GM23248 (cell line): ENCODE results near the gene MRPL24. TPM values are rescaled to one million over a fixed set of nuclear protein-coding genes. Genes with fewer than 3 reads are reported as not detected.
A peak's percentile ranks its signal among the peaks of the same experiment; 100 is the strongest.

Experiments used
- DNase-seq: peaks from one replicate; pipeline ENCODE4 v3.0.0-alpha.2; 2015
- H2AFZ ChIP-seq: fragments of 200-600 bp; sonication (generic); 2 replicates; pipeline ENCODE4 v1.6.1; 2016; ENCODE audit warnings: antibody characterized with exemption
- H3F3A ChIP-seq: fragments of 200-600 bp; sonication (generic); 2 replicates; pipeline ENCODE4 v1.6.1; 2016; ENCODE audit warnings: mild to moderate bottlenecking, antibody characterized with exemption, mixed run types; ENCODE audit not compliant: insufficient read depth
- H3K27ac ChIP-seq: fragments of 200-600 bp; sonication (generic); 2 replicates; pipeline ENCODE4 v1.5.1; 2016; ENCODE audit warnings: mild to moderate bottlenecking
- H3K27me3 ChIP-seq: fragments of 200-600 bp; sonication (generic); replicated peaks from 2 replicates; pipeline ENCODE4 v1.6.1; 2016; ENCODE audit warnings: mild to moderate bottlenecking; ENCODE audit not compliant: insufficient read depth
- H3K36me3 ChIP-seq: fragments of 200-600 bp; sonication (generic); 2 replicates; pipeline ENCODE4 v1.6.1; 2016; ENCODE audit warnings: low read depth, mild to moderate bottlenecking
- H3K4me1 ChIP-seq: fragments of 200-600 bp; sonication (generic); 2 replicates; pipeline ENCODE4 v1.6.1; 2016; ENCODE audit warnings: mild to moderate bottlenecking; ENCODE audit not compliant: insufficient read depth
- H3K4me2 ChIP-seq: fragments of 200-600 bp; sonication (generic); one replicate; pipeline ENCODE4 v1.6.1; 2016; ENCODE audit warnings: mild to moderate bottlenecking; ENCODE audit not compliant: unreplicated experiment
- H3K4me3 ChIP-seq: fragments of 200-600 bp; sonication (generic); 2 replicates; pipeline ENCODE4 v1.5.1; 2016; ENCODE audit warnings: mild to moderate bottlenecking
- H3K79me2 ChIP-seq: fragments of 200-600 bp; sonication (generic); 2 replicates; pipeline ENCODE4 v1.6.1; 2016; ENCODE audit warnings: mild to moderate bottlenecking; ENCODE audit not compliant: insufficient read depth
- H3K9ac ChIP-seq: fragments of 200-600 bp; sonication (generic); 2 replicates; pipeline ENCODE4 v1.6.1; 2016; ENCODE audit warnings: mild to moderate bottlenecking
- H3K9me2 ChIP-seq: fragments of 200-600 bp; sonication (generic); 2 replicates; pipeline ENCODE4 v1.6.1; 2016; ENCODE audit warnings: mixed run types, mild to moderate bottlenecking, moderate library complexity; ENCODE audit not compliant: insufficient read depth
- H3K9me3 ChIP-seq: fragments of 200-600 bp; sonication (generic); one replicate; pipeline ENCODE4 v1.6.1; 2017; ENCODE audit warnings: low read depth
- H4K20me1 ChIP-seq: fragments of 200-600 bp; sonication (generic); 2 replicates; pipeline ENCODE4 v1.6.0; 2016; ENCODE audit not compliant: insufficient read depth
- EZH2 ChIP-seq: fragments of 200-600 bp; sonication (generic); IDR thresholded peaks from 2 replicates; pipeline ENCODE4 v1.6.1; 2018; ENCODE audit warnings: antibody characterized with exemption, mild to moderate bottlenecking; ENCODE audit not compliant: insufficient read depth, poor library complexity, severe bottlenecking
- EZH2phosphoT487 ChIP-seq: fragments of 200-600 bp; sonication (generic); IDR thresholded peaks from 2 replicates; pipeline ENCODE4 v1.6.1; 2018; ENCODE audit warnings: antibody characterized with exemption, moderate library complexity, mild to moderate bottlenecking, low read depth; ENCODE audit not compliant: insufficient read depth
- WGBS, 2 experiments: methylation state at CpG; one replicate each; pipeline ENCODE4 v1.1.6; 2015 to 2017; ENCODE audit warnings: low lambda C conversion rate in 2 of 2, low coverage in 1 of 2; ENCODE audit errors: missing lambda C conversion rate in 2 of 2; 5-methylcytosine and 5-hydroxymethylcytosine counted together
- in situ Hi-C: fragments of 300-500 bp; cut with MboI; formaldehyde crosslinking; loops from 2 replicates; pipeline ENCODE4 v1.15.0; 2020
- polyA plus RNA-seq: library from polyadenylated mRNA; unstranded; fragments of >200 nt; fragmentation: Nextera tagmentation; extraction: Ambion mirVana; gene quantifications from 2 replicates; pipeline ENCODE4 v1.2.1, GENCODE V29; 2016
- total RNA-seq: library from RNA; depleted of rRNA; stranded (reverse); fragments of >200 nt; shearing (Covaris generic); gene quantifications from 2 replicates; pipeline ENCODE4 v1.2.3, GENCODE V29; 2014

MRPL24 gene
- total and polyA plus RNA-seq, 2 experiments from 2014 or later = 55.7 to 93.7 TPM

- Histone ChIP-seq H3K9me3 (no peaks in the 10 kb centered on the region), H3K4me2 (no peak overlapping the region), H3K9me2 (no peaks in the 10 kb centered on the region), H3K4me3 (no peak overlapping the region), H3K79me2 (peaks cover 80% of the 10 kb centered on the region), H3K4me1 (peaks cover 27% of the 10 kb centered on the region), H3K9ac (0 out of 2 replicates have a peak overlapping the region, but pooled peaks have one; percentile 40), H3K27ac (peak overlapping the region; percentile 62), H2AFZ (no peak overlapping the region), H3F3A (peaks cover 22% of the 10 kb centered on the region), H3K27me3 (no peaks in the 10 kb centered on the region), H3K36me3 (0 out of 2 replicates have a peak, but pooled peaks cover 15% of the 10 kb centered on the region), H4K20me1 (no peaks in the 10 kb centered on the region)
- WGBS, 2 experiments = 82 to 85% methylated on average over 3 of the region's 3 CpGs
- no peak for DNase-seq
- TF ChIP-seq EZH2 = no peak
- TF ChIP-seq EZH2phosphoT487 = no peak
- in situ Hi-C loops = no loop called here
Observed at GRCh38 chr1:156742017-156742416, 1.1 kb upstream of the MRPL24 start.

DNA sequence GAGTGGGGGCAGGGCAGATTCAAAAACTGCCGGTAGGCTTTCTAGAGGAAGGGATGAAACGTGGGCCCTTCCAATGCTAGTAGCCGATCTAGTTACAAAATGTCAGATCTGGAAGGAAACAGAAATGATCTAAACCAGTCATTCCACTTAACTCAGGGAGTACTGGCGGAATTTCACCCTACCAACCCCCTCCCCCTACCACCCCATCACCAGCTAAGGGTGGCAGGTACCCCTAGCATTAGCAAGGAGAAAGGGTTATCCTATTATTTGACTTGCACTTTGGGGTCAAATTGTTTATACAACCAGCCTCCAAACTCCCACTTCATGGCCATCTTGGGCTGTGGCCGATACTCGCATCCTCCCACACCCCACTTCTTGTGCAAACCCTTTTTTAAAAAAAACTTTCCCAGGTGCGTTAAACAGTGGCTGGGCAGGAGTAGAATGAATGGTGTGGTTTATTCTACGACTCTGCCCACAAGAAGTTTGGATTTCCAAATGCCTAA, 644 bp upstream of the MRPL24 start:
- Histone ChIP-seq H3K27ac (peak overlapping the region; percentile 62), H3K36me3 (0 out of 2 replicates have a peak, but pooled peaks cover 15% of the 10 kb centered on the region), H3K4me3 (peak overlapping the region; percentile 42), H3K27me3 (no peaks in the 10 kb centered on the region), H4K20me1 (no peaks in the 10 kb centered on the region), H3F3A (peaks cover 22% of the 10 kb centered on the region), H3K4me1 (peaks cover 27% of the 10 kb centered on the region), H2AFZ (peak overlapping the region; percentile 58; the same call in 1 of the 2 replicates), H3K9ac (peak overlapping the region; percentile 40; the same call in 1 of the 2 replicates), H3K9me3 (no peaks in the 10 kb centered on the region), H3K79me2 (peaks cover 77% of the 10 kb centered on the region), H3K4me2 (peak overlapping the region; percentile 68), H3K9me2 (no peaks in the 10 kb centered on the region)
- 56 to 57% methylated on average over 8 of the region's 8 CpGs for WGBS, 2 experiments
- DNase-seq = no peak
- in situ Hi-C loops = no loop called here
- TF ChIP-seq EZH2phosphoT487 (no peak), EZH2 (no peak)

- H3K9me3 ChIP-seq = no peaks in the 10 kb centered on the region
- peak overlapping the region; percentile 31 for H3K27ac ChIP-seq
- peak overlapping the region; percentile 86 for H3K9ac ChIP-seq
- peak overlapping the region; percentile 91 for H3K4me3 ChIP-seq
- H3K4me1 ChIP-seq = peaks cover 17% of the 10 kb centered on the region
- peak overlapping the region; percentile 66 for H2AFZ ChIP-seq
- in situ Hi-C loops = no loop called here
- no peaks in the 10 kb centered on the region for H3K27me3 ChIP-seq
- peak overlapping the region; percentile 84 for H3K4me2 ChIP-seq
- H3K36me3 ChIP-seq = peaks cover 15% of the 10 kb centered on the region; the same call in 1 of the 2 replicates
- TF ChIP-seq EZH2phosphoT487 (no peak), EZH2 (no peak)
- peak; percentile 36 for DNase-seq
- 15 to 19% methylated on average over 7 of the region's 7 CpGs for WGBS, 2 experiments
- peaks cover 64% of the 10 kb centered on the region for H3K79me2 ChIP-seq
- H3K9me2 ChIP-seq = no peaks in the 10 kb centered on the region
- peaks cover 18% of the 10 kb centered on the region for H3F3A ChIP-seq
- no peaks in the 10 kb centered on the region for H4K20me1 ChIP-seq
Observed at GRCh38 chr1:156740237-156740740, 599 bp downstream of the MRPL24 start.

- WGBS, 2 experiments = 76 to 85% methylated on average over 2 of the region's 2 CpGs
- H3K4me2 ChIP-seq = no peak overlapping the region
- peaks cover 15% of the 10 kb centered on the region; the same call in 1 of the 2 replicates for H3K36me3 ChIP-seq
- H3K4me1 ChIP-seq = peaks cover 17% of the 10 kb centered on the region
- peaks cover 17% of the 10 kb centered on the region for H3F3A ChIP-seq
- TF ChIP-seq EZH2phosphoT487 (no peak), EZH2 (no peak)
- H2AFZ ChIP-seq = no peak overlapping the region
- no peak overlapping the region for H3K27ac ChIP-seq
- in situ Hi-C loops = no loop called here
- peaks cover 52% of the 10 kb centered on the region for H3K79me2 ChIP-seq
- H4K20me1 ChIP-seq = no peaks in the 10 kb centered on the region
- no peak overlapping the region for H3K9ac ChIP-seq
- no peaks in the 10 kb centered on the region for H3K27me3 ChIP-seq
- H3K9me2 ChIP-seq = no peaks in the 10 kb centered on the region
- no peak for DNase-seq
- H3K9me3 ChIP-seq = no peaks in the 10 kb centered on the region
- H3K4me3 ChIP-seq = no peak overlapping the region
Observed at GRCh38 chr1:156738916-156739315, 2.0 kb downstream of the MRPL24 start.
